ENCODE measurements around the gene STARD7. TPM values are rescaled to one million over a fixed set of nuclear protein-coding genes. Genes with fewer than 3 reads are reported as not detected.

Gene STARD7
- total and polyA plus RNA-seq, 2 experiments from 2014 or later = 72.2 to 222 TPM

GRCh38 chr2:96158554-96158940, 50.1 kb downstream of the STARD7 start:
- no peak overlapping the region for H3K4me2 ChIP-seq
- TF ChIP-seq CREB1 (CRISPR knock-in tag; IDR thresholded peaks at IDR 0.05; ENCODE audit: low read depth) (no peak), JUNB (IDR thresholded peaks at IDR 0.05; ENCODE audit: unreplicated experiment) (no peak), ZNF114 (CRISPR knock-in tag; IDR thresholded peaks at IDR 0.05) (no peak), CTCF (conservative IDR thresholded peaks at IDR 0.05; ENCODE audit: low read depth in 2 of 2) (no peak), STAT1 (IDR thresholded peaks at IDR 0.05; ENCODE audit: unreplicated experiment) (no peak), REST (IDR thresholded peaks at IDR 0.05; ENCODE audit: unreplicated experiment) (no peak), POLR2AphosphoS5 (IDR thresholded peaks at IDR 0.05; ENCODE audit: low read depth) (no peak), EZH2 (IDR thresholded peaks at IDR 0.05; ENCODE audit: low read depth, unreplicated experiment) (no peak), NANOG (IDR thresholded peaks at IDR 0.05; ENCODE audit: borderline replicate concordance) (no peak), ETS1 (IDR thresholded peaks at IDR 0.05) (no peak), ZNF331 (CRISPR knock-in tag; IDR thresholded peaks at IDR 0.05; ENCODE audit: low read depth) (no peak), EZH2phosphoT487 (IDR thresholded peaks at IDR 0.05; ENCODE audit: unreplicated experiment) (no peak), ZNF462 (CRISPR knock-in tag; IDR thresholded peaks at IDR 0.05) (no peak)
- no peak overlapping the region for H3K4me3 ChIP-seq
- peaks cover 6% of the 10 kb centered on the region for H3K27me3 Mint-ChIP-seq (ENCODE audit: insufficient read depth, low read depth, poor library complexity)
- H3K36me3 ChIP-seq (ENCODE audit: insufficient read depth) = no peaks in the 10 kb centered on the region
- no peak overlapping the region for H3K4me3 Mint-ChIP-seq
- H4K20me1 ChIP-seq (replicated peaks; ENCODE audit: insufficient read depth) = no peaks in the 10 kb centered on the region
- H3K27ac ChIP-seq (ENCODE audit: low read depth) = no peak overlapping the region
- H3K9me3 Mint-ChIP-seq = no peaks in the 10 kb centered on the region
- H3K27ac Mint-ChIP-seq = no peak overlapping the region
- H3K4me1 ChIP-seq (ENCODE audit: insufficient read depth) = peaks cover 8% of the 10 kb centered on the region; the same call in 1 of the 2 replicates
- H3K79me2 ChIP-seq (replicated peaks; ENCODE audit: insufficient read depth) = no peaks in the 10 kb centered on the region
- H3F3A ChIP-seq (replicated peaks; ENCODE audit: low read depth) = no peaks in the 10 kb centered on the region
- H3K36me3 Mint-ChIP-seq (ENCODE audit: low read depth) = no peaks in the 10 kb centered on the region; the same call in 2 of the 3 replicates
- DNase-seq (ENCODE audit: low spot score) = no peak
- H3K4me1 Mint-ChIP-seq = peaks cover 15% of the 10 kb centered on the region
- no peaks in the 10 kb centered on the region for H3K27me3 ChIP-seq (ENCODE audit: insufficient read depth)
- ATAC-seq = peak; percentile 18
- peak overlapping the region; percentile 81; the same call in 1 of the 2 replicates for H2AFZ ChIP-seq
- H3K9me2 ChIP-seq (ENCODE audit: insufficient read depth) = no peaks in the 10 kb centered on the region
